HepG2 (cell line): ENCODE results near the gene DNAAF9. TPM values are rescaled to one million over a fixed set of nuclear protein-coding genes. Genes with fewer than 3 reads are reported as not detected.
"Not testable (repeated sequence)": the region's sequence is repeated elsewhere in the genome, so short reads cannot be mapped to it uniquely, and the experiment has no call there.

ENCODE experiments used
- ATAC-seq: fragments of 200-7000 bp; cut with Tn5 transposase; 3 replicates; pipeline ENCODE4 v1.9.1; 2020; ENCODE audit warnings: mild to moderate bottlenecking, moderate library complexity
- BruUV-seq: library from RNA; stranded (reverse); fragments of 400-500 nt; replicated peaks from 2 replicates; lab custom pipeline; 2021; lab: Mats Ljungman, UMichigan
- CTCF ChIA-PET: fragments of 300-600 bp; formaldehyde crosslinking; extraction: SDS; loops from one replicate; lab custom pipeline; 2021; ENCODE audit warnings: low total read pairs, inconsistent platforms, low intra/inter-chr PET ratio; lab: Yijun Ruan, JAX
- POLR2A ChIA-PET: fragments of 350-600 bp; sonication (Branson Sonifier 250); formaldehyde crosslinking; loops from one replicate; lab custom pipeline; 2020; ENCODE audit warnings: antibody characterized with exemption, inconsistent platforms; lab: Yijun Ruan, JAX
- DNase-seq: peaks from one replicate; pipeline ENCODE4 v3.0.0-alpha.2; 2015; ENCODE audit warnings: low spot score
- FAIRE-seq: peaks from 3 replicates; lab custom pipeline; 2011; peaks lifted over from hg19 to GRCh38; lab: Jason Lieb, UNC
- H2AFZ ChIP-seq: one replicate; pipeline ENCODE4 v1.6.1; 2011; ENCODE audit warnings: low read length, inconsistent platforms
- H3K27ac ChIP-seq: fragments of 300-600 bp; 3 replicates; pipeline ENCODE4 v1.8.0; 2011; ENCODE audit warnings: mixed run types, mild to moderate bottlenecking, mixed read lengths, low read length, inconsistent platforms; ENCODE audit not compliant: insufficient read depth; ENCODE audit errors: extremely low read length
- H3K27me3 ChIP-seq, 2 experiments: fragments of 200-600 bp in 1 of 2; 2 replicates in 1 of 2; 3 replicates in 1 of 2; pipeline versions ENCODE4 v1.6.0 to v1.8.0; 2011; ENCODE audit warnings: low read length in 2 of 2, mild to moderate bottlenecking in 2 of 2, moderate library complexity in 2 of 2, inconsistent platforms in 1 of 2; ENCODE audit not compliant: insufficient read depth in 2 of 2, control insufficient read depth in 1 of 2
- H3K36me3 ChIP-seq, 2 experiments: fragments of 200-600 bp in 1 of 2; replicated peaks in 1 of 2; 2 replicates in 1 of 2; 3 replicates in 1 of 2; pipeline versions ENCODE4 v1.5.1 to v1.8.0; 2011; ENCODE audit warnings: low read length in 2 of 2, inconsistent platforms in 1 of 2; ENCODE audit not compliant: insufficient read depth in 2 of 2, control insufficient read depth in 1 of 2
- H3K4me1 ChIP-seq: 2 replicates; pipeline ENCODE4 v1.5.1; 2012; ENCODE audit warnings: low read length, inconsistent platforms; ENCODE audit not compliant: insufficient read depth
- H3K4me2 ChIP-seq: 2 replicates; pipeline ENCODE4 v1.6.0; 2011; ENCODE audit warnings: low read depth, low read length, inconsistent platforms
- H3K4me3 ChIP-seq, 3 experiments: fragments of 200-600 bp in 1 of 3; sonication (generic), shearing (Covaris generic) in 1 of 3; replicated peaks in 1 of 3; 2 replicates each; pipeline ENCODE4 v1.5.1; 2011 to 2016; ENCODE audit warnings: low read length in 3 of 3, inconsistent platforms in 2 of 3, low read depth in 2 of 3, mild to moderate bottlenecking in 2 of 3, control low read depth in 1 of 3, mixed read lengths in 1 of 3; ENCODE audit not compliant: insufficient read depth in 1 of 3
- H3K79me2 ChIP-seq: one replicate; pipeline ENCODE4 v1.6.1; 2011; ENCODE audit warnings: low read length, inconsistent platforms; ENCODE audit not compliant: insufficient read depth
- H3K9ac ChIP-seq: 2 replicates; pipeline ENCODE4 v1.6.0; 2011; ENCODE audit warnings: mild to moderate bottlenecking, low read depth, low read length, inconsistent platforms; ENCODE audit not compliant: insufficient read depth
- H3K9me3 ChIP-seq: 2 replicates; pipeline ENCODE4 v1.5.1; 2012; ENCODE audit warnings: mild to moderate bottlenecking, low read length
- H4K20me1 ChIP-seq: 2 replicates; pipeline ENCODE4 v1.6.0; 2011; ENCODE audit warnings: inconsistent platforms, mild to moderate bottlenecking, low read length, moderate library complexity; ENCODE audit not compliant: insufficient read depth
- CEBPB ChIP-seq: IDR thresholded peaks from 2 replicates; pipeline ENCODE4 v1.6.1; 2011; ENCODE audit warnings: low read depth, low read length, improper control_type of control experiment, borderline replicate concordance
- CEBPG ChIP-seq: IDR thresholded peaks from 2 replicates; pipeline ENCODE4 v1.6.1; 2016
- MNT ChIP-seq: fragments of 450-650 bp; IDR thresholded peaks from 2 replicates; pipeline ENCODE4 v1.6.1; 2016
- SIX1 ChIP-seq: sonication (generic); formaldehyde crosslinking; IDR thresholded peaks from 2 replicates; pipeline ENCODE4 v1.4.0; 2020; ENCODE audit warnings: missing genetic modification reagents, borderline replicate concordance
- ZBTB8A ChIP-seq: sonication (generic); formaldehyde crosslinking; IDR thresholded peaks from 2 replicates; pipeline ENCODE4 v1.4.0; 2020; ENCODE audit warnings: mild to moderate bottlenecking, low read depth, missing genetic modification reagents, borderline replicate concordance
- ZFP1 ChIP-seq: IDR thresholded peaks from 2 replicates; pipeline ENCODE4 v1.6.1; 2016
- ZNF121 ChIP-seq: sonication (generic); formaldehyde crosslinking; IDR thresholded peaks from 2 replicates; pipeline ENCODE4 v1.5.0; 2020; ENCODE audit warnings: mild to moderate bottlenecking, missing genetic modification reagents
- ZNF205 ChIP-seq: IDR thresholded peaks from 2 replicates; pipeline ENCODE4 v1.6.1; 2018; ENCODE audit warnings: missing biosample characterization, missing genetic modification reagents
- WGBS: methylation state at CpG from one replicate; pipeline ENCODE4 v1.1.6; 2017; ENCODE audit warnings: low lambda C conversion rate; 5-methylcytosine and 5-hydroxymethylcytosine counted together
- in situ Hi-C: cut with HindIII; loops from 2 replicates; pipeline ENCODE4 v1.10.0; 2017; ENCODE audit warnings: low pct_unique_long_range_greater_than_20kb; ENCODE audit not compliant: extremely low pct_ligation_motif_present
- intact Hi-C: fragments of 100-400 bp; cut with micrococcal nuclease; formaldehyde crosslinking; loops from one replicate; pipeline ENCODE4 v1.10.0; 2022; ENCODE audit not compliant: unreplicated experiment
- polyA plus RNA-seq, 8 experiments: library from polyadenylated mRNA; depleted of rRNA in 3 of 8; stranded (reverse) in 7 of 8; unstranded in 1 of 8; fragments of >200 nt; fragmentation: Illumina TruSeq in 4 of 8; extraction: Trizol in 4 of 8; gene quantifications; 2 replicates each; pipeline versions ENCODE4 v1.2.1 to v1.2.3, GENCODE V29; 2011 to 2016; ENCODE audit warnings: low read depth in 4 of 8, missing spikeins in 1 of 8, mixed read lengths in 1 of 8; ENCODE audit not compliant: insufficient read depth in 1 of 8
- total RNA-seq, 5 experiments: library from RNA; depleted of rRNA; stranded (reverse); fragments of >200 nt; fragmentation: Illumina TruSeq; extraction: Trizol; gene quantifications; 2 replicates each; pipeline ENCODE4 v1.2.3, GENCODE V29; 2016; ENCODE audit warnings: low read depth in 1 of 5

DNAAF9 gene
- total and polyA plus RNA-seq, 2 of the 13 experiments (the other 11 are each of a cell fraction or from before 2014, with no cell fraction given), result 10.5 to 14.9 TPM

GRCh38 chr20:3426766-3427165 lies 19.3 kb upstream of the DNAAF9 start:
- WGBS, result 34% methylated on average over 4 of the region's 4 CpGs
- in situ Hi-C loops, H2AFZ ChIP-seq, CTCF ChIA-PET, FAIRE-seq, BruUV-seq, H3K79me2 ChIP-seq, ATAC-seq, H3K9ac ChIP-seq, H4K20me1 ChIP-seq, H3K27ac ChIP-seq, intact Hi-C loops, DNase-seq, H3K4me3 ChIP-seq, H3K36me3 ChIP-seq, H3K4me2 ChIP-seq, H3K27me3 ChIP-seq, H3K9me3 ChIP-seq: not testable (repeated sequence)
- POLR2A ChIA-PET, result interaction anchor here (1.2 kb wide), 1 partner anchor 43 kb away, joined by 4 read pairs; no protein-coding TSS in a partner anchor
- H3K4me1 ChIP-seq, result peaks cover 23% of the 10 kb centered on the region
- peak; percentile 83 for TF ChIP-seq ZNF121

GRCh38 chr20:3423126-3423525 lies 15.7 kb upstream of the DNAAF9 start:
- Histone ChIP-seq H4K20me1 (no peaks in the 10 kb centered on the region), H3K4me2 (no peak overlapping the region), H3K9ac (no peak overlapping the region), H3K4me3 (no peak overlapping the region), H3K36me3 (no peaks in the 10 kb centered on the region), H2AFZ (no peak overlapping the region), H3K27me3 (no peaks in the 10 kb centered on the region; a peak in 1 of 5 replicates), H3K9me3 (no peaks in the 10 kb centered on the region), H3K4me1 (peaks cover 15% of the 10 kb centered on the region), H3K79me2 (no peaks in the 10 kb centered on the region), H3K27ac (no peak overlapping the region)
- ATAC-seq (no peak), FAIRE-seq (no peak), DNase-seq (no peak)
- WGBS, result 43% methylated on average over 5 of the region's 5 CpGs
- POLR2A ChIA-PET, result no interaction called here
- CTCF ChIA-PET, result no interaction called here
- TF ChIP-seq ZBTB8A (CRISPR knock-in tag), result no peak
- TF ChIP-seq ZFP1 (CRISPR knock-in tag), result 0 out of 2 replicates have a peak, but pooled peaks have one; percentile 33
- TF ChIP-seq SIX1 (CRISPR knock-in tag), result no peak
- peak; percentile 63; the same call in 1 of the 2 replicates for TF ChIP-seq CEBPG (CRISPR knock-in tag)
- TF ChIP-seq ZNF205 (CRISPR knock-in tag), result peak; percentile 55; the same call in 1 of the 2 replicates
- no peak for TF ChIP-seq MNT
- TF ChIP-seq CEBPB, result peak; percentile 63
- intact Hi-C loops, result no loop called here
- in situ Hi-C loops, result no loop called here
- no TSS peak for BruUV-seq
